Right renal pelvis (tissue), 4 donors: ENCODE data around the gene SAFB. TPM values are rescaled to one million over a fixed set of nuclear protein-coding genes. Genes with fewer than 3 reads are reported as not detected.
"Not testable (repeated sequence)": the region's sequence is repeated elsewhere in the genome, so short reads cannot be mapped to it uniquely, and the experiment has no call there.

Experiments
- DNase-seq, 4 donors: peaks; one replicate each; pipeline ENCODE4 v3.0.0-alpha.2; 2013; ENCODE audit warnings: low read depth in 4 of 4, low spot score in 3 of 4, missing footprints in 1 of 4
- polyA plus RNA-seq, 4 donors: library from polyadenylated mRNA; unstranded; fragments of 120-200 nt; gene quantifications; one replicate each; pipeline ENCODE4 v1.2.1, GENCODE V29; 2013; ENCODE audit not compliant: insufficient read length in 4 of 4

Gene SAFB
- polyA plus RNA-seq, 4 donors = 135 to 176 (median 154) TPM

- DNase-seq = no peak
Observed at GRCh38 chr19:5695649-5696195, 72.8 kb downstream of the SAFB start.

- DNase-seq = no peak
Observed at GRCh38 chr19:5696196-5697021, 73.5 kb downstream of the SAFB start.

GRCh38 chr19:5697022-5697889, 74.4 kb downstream of the SAFB start:
- no peak for DNase-seq

- no peak for DNase-seq
Observed at GRCh38 chr19:5697890-5698634, 75.2 kb downstream of the SAFB start.

- no peak for DNase-seq
Observed at GRCh38 chr19:5698635-5699422, 75.9 kb downstream of the SAFB start.

GRCh38 chr19:5700455-5701092, 77.7 kb downstream of the SAFB start:
- DNase-seq = no peak

- not testable (repeated sequence) for DNase-seq
Observed at GRCh38 chr19:5702053-5702410, 79.1 kb downstream of the SAFB start.

- DNase-seq = no peak
Observed at GRCh38 chr19:5703819-5704818, 81.2 kb downstream of the SAFB start.

- no peak for DNase-seq
Observed at GRCh38 chr19:5705552-5705951, 82.7 kb downstream of the SAFB start.

- DNase-seq = no peak
Observed at GRCh38 chr19:5706876-5707573, 84.1 kb downstream of the SAFB start.

- DNase-seq = no peak
Observed at GRCh38 chr19:5707576-5708575, 85.0 kb downstream of the SAFB start.

- no peak for DNase-seq
Observed at GRCh38 chr19:5711025-5711424, 88.1 kb downstream of the SAFB start.

- DNase-seq = no peak
Observed at GRCh38 chr19:5711713-5712161, 88.9 kb downstream of the SAFB start.

- DNase-seq = no peak
Observed at GRCh38 chr19:5713228-5713627, 90.3 kb downstream of the SAFB start.

- DNase-seq = no peak
Observed at GRCh38 chr19:5714816-5715215, 91.9 kb downstream of the SAFB start.

GRCh38 chr19:5717215-5717935, 94.5 kb downstream of the SAFB start:
- no peak for DNase-seq
